ENCODE data around the gene TSPAN4. TPM values are rescaled to one million over a fixed set of nuclear protein-coding genes. Genes with fewer than 3 reads are reported as not detected.

Gene TSPAN4
- total and polyA plus RNA-seq, 2 of the 13 experiments (the other 11 are each of a cell fraction or from before 2014, with no cell fraction given) = 31.7 to 68.3 TPM

GRCh38 chr11:838441-839279 lies 4.0 kb upstream of the TSPAN4 start (continued):
- TF ChIP-seq FOXA1 (IDR thresholded peaks at IDR 0.05) (no peak), FOXA1 (CRISPR knock-in tag; IDR thresholded peaks at IDR 0.05) (0 out of 2 replicates have a peak, but pooled peaks have one; percentile 40), ZNF275 (CRISPR knock-in tag; IDR thresholded peaks at IDR 0.05; ENCODE audit: borderline replicate concordance) (no peak), CREB1 (IDR thresholded peaks at IDR 0.05) (0 out of 2 replicates have a peak, but pooled peaks have one; percentile 19), CREB1 (CRISPR knock-in tag; IDR thresholded peaks at IDR 0.05) (no peak), YY1 (IDR thresholded peaks at IDR 0.05; ENCODE audit: insufficient read depth, insufficient replicate concordance, low read depth, low read length) (peak; percentile 32), RAD51 (IDR thresholded peaks at IDR 0.05; ENCODE audit: borderline replicate concordance) (no peak), TIGD3 (CRISPR knock-in tag; IDR thresholded peaks at IDR 0.05; ENCODE audit: borderline replicate concordance) (0 out of 2 replicates have a peak, but pooled peaks have one; percentile 56), ZZZ3 (CRISPR knock-in tag; IDR thresholded peaks at IDR 0.05; ENCODE audit: borderline replicate concordance) (no peak), ZNF296 (CRISPR knock-in tag; conservative IDR thresholded peaks at IDR 0.05) (no peak), FOXK1 (CRISPR knock-in tag; IDR thresholded peaks at IDR 0.05; ENCODE audit: borderline replicate concordance, low read depth) (peak; percentile 36; the same call in 1 of the 2 replicates), MYNN (CRISPR knock-in tag; IDR thresholded peaks at IDR 0.05; ENCODE audit: low read depth) (peak; percentile 55; the same call in 1 of the 2 replicates), SMAD9 (CRISPR knock-in tag; IDR thresholded peaks at IDR 0.05) (peak; percentile 57; the same call in 1 of the 2 replicates), ZMAT3 (CRISPR knock-in tag; conservative IDR thresholded peaks at IDR 0.05) (peak; percentile 90), DMAP1 (CRISPR knock-in tag; IDR thresholded peaks at IDR 0.05) (peak; percentile 99), ZNF547 (CRISPR knock-in tag; IDR thresholded peaks at IDR 0.05) (no peak; the same call in 1 of the 2 replicates), AKAP8 (CRISPR knock-in tag; IDR thresholded peaks at IDR 0.05) (peak; percentile 86), ELF1 (CRISPR knock-in tag; IDR thresholded peaks at IDR 0.05) (peak; percentile 65; the same call in 1 of the 2 replicates), RXRA (CRISPR knock-in tag; IDR thresholded peaks at IDR 0.05) (peak; percentile 82), ZNF570 (CRISPR knock-in tag; IDR thresholded peaks at IDR 0.05; ENCODE audit: borderline replicate concordance) (0 out of 2 replicates have a peak, but pooled peaks have one; percentile 56), ZNF431 (CRISPR knock-in tag; IDR thresholded peaks at IDR 0.05; ENCODE audit: borderline replicate concordance, low read depth) (peak; percentile 50; the same call in 1 of the 2 replicates), MYPOP (CRISPR knock-in tag; IDR thresholded peaks at IDR 0.05) (peak; percentile 61; the same call in 1 of the 2 replicates), ATRX (CRISPR knock-in tag; IDR thresholded peaks at IDR 0.05; ENCODE audit: borderline replicate concordance) (no peak), ZGPAT (CRISPR knock-in tag; IDR thresholded peaks at IDR 0.05) (peak; percentile 65; the same call in 1 of the 2 replicates)
